NCI-H1105 (cell line): ENCODE measurements around the gene CCNDBP1.
"Not testable (repeated sequence)": the region's sequence is repeated elsewhere in the genome, so short reads cannot be mapped to it uniquely, and the experiment has no call there.

Experiments used
- DNase-seq: peaks from one replicate; lab custom pipeline; 2025; lab: John Stamatoyannopoulos, UW

Gene CCNDBP1

GRCh38 chr15:43218908-43219706, 33.9 kb downstream of the CCNDBP1 start:
- no peak for DNase-seq

GRCh38 chr15:43219929-43220928, 35.0 kb downstream of the CCNDBP1 start:
- no peak for DNase-seq

GRCh38 chr15:43220991-43221403, 35.8 kb downstream of the CCNDBP1 start, which contains the start of gene EPB42:
EPB42 (minus strand) TSS chr15:43221018; CDS start chr15:43220825, 193 bp downstream.
- no peak for DNase-seq

- DNase-seq = no peak
These were observed 36.2 kb downstream of the CCNDBP1 start for GRCh38 chr15:43221422-43221821.

- peak; percentile 9 for DNase-seq
These were observed 40.2 kb downstream of the CCNDBP1 start for GRCh38 chr15:43225201-43225949.

- not testable (repeated sequence) for DNase-seq
These were observed 40.7 kb downstream of the CCNDBP1 start for GRCh38 chr15:43225950-43226255.

- DNase-seq = no peak
These were observed 41.5 kb downstream of the CCNDBP1 start for GRCh38 chr15:43226436-43227305.

GRCh38 chr15:43229977-43230376, 44.8 kb downstream of the CCNDBP1 start:
- DNase-seq = no peak

- DNase-seq = no peak
These were observed 45.5 kb downstream of the CCNDBP1 start for GRCh38 chr15:43230640-43231115.

- DNase-seq = no peak
These were observed 47.2 kb downstream of the CCNDBP1 start for GRCh38 chr15:43232289-43232874.

- DNase-seq = no peak
These were observed 50.3 kb downstream of the CCNDBP1 start for GRCh38 chr15:43235536-43235935.

- no peak for DNase-seq
These were observed 52.8 kb downstream of the CCNDBP1 start for GRCh38 chr15:43237842-43238470.

GRCh38 chr15:43238671-43239131, 53.5 kb downstream of the CCNDBP1 start:
- no peak for DNase-seq

GRCh38 chr15:43239732-43240491, 54.7 kb downstream of the CCNDBP1 start:
- DNase-seq = no peak

- DNase-seq = no peak
These were observed 55.9 kb downstream of the CCNDBP1 start for GRCh38 chr15:43241100-43241499.

GRCh38 chr15:43242616-43243015, 57.4 kb downstream of the CCNDBP1 start:
- DNase-seq = no peak

GRCh38 chr15:43243020-43243645, 57.9 kb downstream of the CCNDBP1 start:
- no peak for DNase-seq

GRCh38 chr15:43244092-43244491, 58.9 kb downstream of the CCNDBP1 start:
- DNase-seq = no peak
